HG02884 (cell line): ENCODE results near the gene CADPS.

Experiments
- ATAC-seq: cut with Tn5 transposase; IDR thresholded peaks from one replicate; pipeline ENCODE4 v1.9.1; 2021; ENCODE audit warnings: mild to moderate bottlenecking, moderate library complexity; ENCODE audit not compliant: unreplicated experiment

CADPS gene

GRCh38 chr3:62699728-62700127 is 175.5 kb downstream of the CADPS start:
- ATAC-seq = no peak

- ATAC-seq = no peak
Observed at GRCh38 chr3:62696011-62696410, 179.2 kb downstream of the CADPS start.

- ATAC-seq = no peak
Observed at GRCh38 chr3:62688812-62689211, 186.4 kb downstream of the CADPS start.

GRCh38 chr3:62688050-62688449 is 187.2 kb downstream of the CADPS start:
- no peak for ATAC-seq

GRCh38 chr3:62686503-62687294 is 188.5 kb downstream of the CADPS start:
- no peak for ATAC-seq

- ATAC-seq = no peak
Observed at GRCh38 chr3:62682826-62683225, 192.4 kb downstream of the CADPS start.

- ATAC-seq = no peak
Observed at GRCh38 chr3:62679988-62680387, 195.2 kb downstream of the CADPS start.

- ATAC-seq = no peak
Observed at GRCh38 chr3:62678841-62679240, 196.4 kb downstream of the CADPS start.

- ATAC-seq = no peak
Observed at GRCh38 chr3:62677926-62678325, 197.3 kb downstream of the CADPS start.

- ATAC-seq = no peak
Observed at GRCh38 chr3:62676689-62677271, 198.4 kb downstream of the CADPS start.

- ATAC-seq = no peak
Observed at GRCh38 chr3:62675492-62675891, 199.7 kb downstream of the CADPS start.

GRCh38 chr3:62672988-62673313 is 202.3 kb downstream of the CADPS start:
- no peak for ATAC-seq

GRCh38 chr3:62672270-62672987 is 202.8 kb downstream of the CADPS start:
- ATAC-seq = no peak

GRCh38 chr3:62670351-62670750 is 204.9 kb downstream of the CADPS start:
- ATAC-seq = no peak

- no peak for ATAC-seq
Observed at GRCh38 chr3:62669161-62669560, 206.1 kb downstream of the CADPS start.

- ATAC-seq = no peak
Observed at GRCh38 chr3:62667714-62668113, 207.5 kb downstream of the CADPS start.

- ATAC-seq = peak; percentile 92
Observed at GRCh38 chr3:62665627-62666437, 209.4 kb downstream of the CADPS start.

- no peak for ATAC-seq
Observed at GRCh38 chr3:62662677-62663076, 212.5 kb downstream of the CADPS start.

- no peak for ATAC-seq
Observed at GRCh38 chr3:62659660-62660059, 215.6 kb downstream of the CADPS start.

- no peak for ATAC-seq
Observed at GRCh38 chr3:62655691-62656063, 219.5 kb downstream of the CADPS start.

- no peak for ATAC-seq
Observed at GRCh38 chr3:62655056-62655690, 220.0 kb downstream of the CADPS start.
